ENCODE data around the gene DDI1.

DDI1 gene

GRCh38 chr11:104060004-104060794, 23.8 kb downstream of the DDI1 start:
- H3K4me3 ChIP-seq (ENCODE audit: low read depth, low read length), result no peak overlapping the region
- DNase-seq (ENCODE audit: low read depth), result peak; percentile 6

GRCh38 chr11:104060820-104061219, 24.4 kb downstream of the DDI1 start:
- TF ChIP-seq CTCF (conservative IDR thresholded peaks at IDR 0.05; ENCODE audit: low read depth, low read length), result no peak
- H3K4me3 ChIP-seq (ENCODE audit: low read depth, low read length), result no peak overlapping the region
- DNase-seq (ENCODE audit: low read depth), result no peak

More at GRCh38 chr11:104060004-104060794, 23.8 kb downstream of the DDI1 start:
- TF ChIP-seq CTCF (conservative IDR thresholded peaks at IDR 0.05; ENCODE audit: low read depth, low read length), result no peak

- TF ChIP-seq CTCF (conservative IDR thresholded peaks at IDR 0.05; ENCODE audit: low read depth, low read length), result no peak
- H3K4me3 ChIP-seq (ENCODE audit: low read depth, low read length), result no peak overlapping the region
- peak; percentile 71 for DNase-seq (ENCODE audit: low read depth)
Observed at GRCh38 chr11:104061853-104062521, 25.5 kb downstream of the DDI1 start.

- no peak for TF ChIP-seq CTCF (conservative IDR thresholded peaks at IDR 0.05; ENCODE audit: low read depth, low read length)
- H3K4me3 ChIP-seq (ENCODE audit: low read depth, low read length), result no peak overlapping the region
- no peak for DNase-seq (ENCODE audit: low read depth)
Observed at GRCh38 chr11:104064034-104064630, 27.7 kb downstream of the DDI1 start.

- no peak for DNase-seq (ENCODE audit: low read depth)
- no peak overlapping the region for H3K4me3 ChIP-seq (ENCODE audit: low read depth, low read length)
- TF ChIP-seq CTCF (conservative IDR thresholded peaks at IDR 0.05; ENCODE audit: low read depth, low read length), result no peak
Observed at GRCh38 chr11:104067534-104067933, 31.1 kb downstream of the DDI1 start.

GRCh38 chr11:104073950-104074705, 37.7 kb downstream of the DDI1 start:
- no peak for DNase-seq (ENCODE audit: low read depth)
- no peak for TF ChIP-seq CTCF (conservative IDR thresholded peaks at IDR 0.05; ENCODE audit: low read depth, low read length)
- no peak overlapping the region for H3K4me3 ChIP-seq (ENCODE audit: low read depth, low read length)

All from choroid plexus epithelial cell (primary cell).